Activated CD4-positive, alpha-beta T cell treated with anti-CD3 and anti-CD28 coated beads, Interleukin-2, amount 50 U/mL, for 16 hours (primary cell): Measurements from ENCODE around the gene GOLIM4.
A peak's percentile ranks its signal among the peaks of the same experiment; 100 is the strongest.
"Not testable (repeated sequence)": the region's sequence is repeated elsewhere in the genome, so short reads cannot be mapped to it uniquely, and the experiment has no call there.

Experiments used
- DNase-seq: peaks from one replicate; pipeline ENCODE4 v3.0.0-alpha.2; 2020

Gene GOLIM4, protein sequence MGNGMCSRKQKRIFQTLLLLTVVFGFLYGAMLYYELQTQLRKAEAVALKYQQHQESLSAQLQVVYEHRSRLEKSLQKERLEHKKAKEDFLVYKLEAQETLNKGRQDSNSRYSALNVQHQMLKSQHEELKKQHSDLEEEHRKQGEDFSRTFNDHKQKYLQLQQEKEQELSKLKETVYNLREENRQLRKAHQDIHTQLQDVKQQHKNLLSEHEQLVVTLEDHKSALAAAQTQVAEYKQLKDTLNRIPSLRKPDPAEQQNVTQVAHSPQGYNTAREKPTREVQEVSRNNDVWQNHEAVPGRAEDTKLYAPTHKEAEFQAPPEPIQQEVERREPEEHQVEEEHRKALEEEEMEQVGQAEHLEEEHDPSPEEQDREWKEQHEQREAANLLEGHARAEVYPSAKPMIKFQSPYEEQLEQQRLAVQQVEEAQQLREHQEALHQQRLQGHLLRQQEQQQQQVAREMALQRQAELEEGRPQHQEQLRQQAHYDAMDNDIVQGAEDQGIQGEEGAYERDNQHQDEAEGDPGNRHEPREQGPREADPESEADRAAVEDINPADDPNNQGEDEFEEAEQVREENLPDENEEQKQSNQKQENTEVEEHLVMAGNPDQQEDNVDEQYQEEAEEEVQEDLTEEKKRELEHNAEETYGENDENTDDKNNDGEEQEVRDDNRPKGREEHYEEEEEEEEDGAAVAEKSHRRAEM

DNA sequence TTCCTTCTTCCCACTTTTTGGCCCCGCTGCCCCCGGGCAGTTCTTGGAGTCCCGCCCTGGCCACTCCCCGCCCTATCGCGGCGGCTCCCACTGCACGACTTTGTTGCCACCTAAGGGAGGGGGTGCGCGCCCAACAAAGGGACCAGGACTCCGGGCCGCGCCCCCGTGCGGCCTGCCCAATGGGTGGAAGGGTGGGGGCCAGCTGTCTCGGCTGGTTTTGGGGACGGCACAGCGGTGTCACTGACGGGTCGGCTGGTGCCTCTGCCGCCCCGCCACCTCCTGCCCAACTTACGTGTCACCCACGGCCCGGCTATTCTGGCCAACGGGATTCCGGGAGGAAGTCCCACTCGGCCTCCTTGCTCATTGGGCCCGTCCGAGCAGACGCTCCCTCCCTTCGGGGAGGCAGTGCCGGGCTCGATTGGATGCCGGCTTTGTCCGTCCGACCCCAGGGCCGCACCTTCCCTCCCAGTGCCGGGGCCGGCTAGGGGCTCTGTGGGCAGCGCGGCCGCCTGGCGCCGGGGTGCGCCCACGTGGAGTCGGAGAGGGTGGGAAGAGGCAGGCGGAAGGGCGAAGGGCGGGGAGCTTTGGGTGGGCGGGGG is at the start of gene GOLIM4:
Gene GOLIM4 (minus strand): TSS at position 314 of the 599 bp plus-strand sequence. CDS start 639 bp downstream, outside the sequence.
- DNase-seq: peak; percentile 86

DNA sequence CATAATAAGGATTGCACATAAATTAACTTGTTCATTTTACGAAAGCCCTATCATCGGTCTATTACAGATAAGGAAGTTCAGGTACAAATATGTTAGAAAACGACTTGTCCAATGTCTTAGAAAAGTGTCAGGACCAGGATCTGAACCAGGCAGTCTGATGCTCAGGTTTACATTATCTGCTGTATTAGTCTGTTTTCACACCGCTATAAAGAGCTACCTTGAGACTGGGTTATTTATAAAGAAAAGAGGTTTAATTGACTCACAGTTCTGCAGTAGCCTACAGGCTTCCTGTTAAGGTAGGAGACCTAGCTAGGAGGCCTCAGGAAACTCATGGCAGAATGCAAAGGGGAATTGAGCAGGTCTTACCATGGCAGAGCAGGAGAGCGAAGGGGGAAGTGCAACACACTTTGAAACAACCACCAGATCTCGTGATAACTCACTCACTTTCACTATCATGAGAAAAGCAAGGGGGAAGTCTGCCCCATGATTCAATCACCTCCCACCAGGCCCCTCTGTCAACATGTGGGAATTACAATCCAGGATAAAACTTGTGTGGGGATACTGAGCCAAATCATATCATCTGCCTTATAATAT is 45.8 kb upstream of the GOLIM4 start:
- no peak for DNase-seq

DNA sequence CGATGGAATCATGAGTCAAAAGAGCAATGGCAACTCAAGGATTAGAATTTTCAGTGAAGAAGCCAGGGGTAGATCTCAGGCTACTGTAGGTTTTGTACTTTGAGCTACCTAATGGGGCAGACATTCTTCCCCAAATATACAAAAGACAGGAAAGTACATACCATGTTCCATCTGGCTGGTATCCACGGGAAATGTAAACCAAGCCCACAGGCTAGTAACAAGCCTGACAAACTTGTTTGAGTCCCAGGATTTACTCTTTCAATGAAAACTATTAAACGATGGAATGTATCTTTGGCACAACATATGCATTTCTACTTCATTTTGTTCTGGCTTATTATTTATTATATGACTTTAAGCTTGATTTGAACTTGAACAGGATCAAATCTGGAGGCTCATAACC is 44.2 kb upstream of the GOLIM4 start:
- no peak for DNase-seq

DNA sequence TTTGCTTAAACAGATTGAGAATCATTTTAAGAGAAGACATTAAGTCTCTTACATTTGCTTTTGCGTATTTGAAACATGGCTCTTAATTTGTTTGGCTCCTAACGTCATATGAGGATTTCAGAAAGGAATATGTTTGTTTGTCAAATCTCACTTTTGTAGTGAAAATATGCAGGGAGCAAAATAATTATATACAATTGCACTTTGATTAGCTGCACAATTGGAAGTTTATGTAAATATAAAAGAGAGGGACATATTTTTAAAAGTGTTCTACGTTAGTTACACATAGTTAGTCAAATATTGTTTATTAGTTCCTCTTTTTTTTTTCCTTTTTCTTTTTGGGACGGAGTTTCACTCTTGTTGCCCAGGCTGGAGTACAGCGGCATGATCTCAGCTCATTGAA is 42.7 kb upstream of the GOLIM4 start:
- DNase-seq: no peak

DNA sequence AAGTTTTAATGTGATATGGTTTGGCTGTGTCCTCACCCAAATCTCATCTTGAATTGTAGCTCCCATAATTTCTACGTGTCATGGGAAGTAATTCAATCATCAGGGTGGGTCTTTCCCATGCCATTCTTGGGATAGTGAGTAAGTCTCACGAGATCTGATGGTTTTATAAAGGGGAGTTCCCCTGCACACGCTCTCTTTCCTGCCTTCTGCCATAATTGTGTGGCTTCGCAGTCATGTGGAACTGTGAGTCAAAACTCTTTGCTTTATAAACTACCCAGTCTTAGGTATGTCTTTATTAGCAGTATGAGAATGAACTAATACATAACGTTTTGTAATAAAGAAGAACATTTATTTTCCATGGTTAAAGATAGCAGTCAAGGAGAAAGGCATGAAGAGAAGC is 39.2 kb upstream of the GOLIM4 start:
- no peak for DNase-seq

DNA sequence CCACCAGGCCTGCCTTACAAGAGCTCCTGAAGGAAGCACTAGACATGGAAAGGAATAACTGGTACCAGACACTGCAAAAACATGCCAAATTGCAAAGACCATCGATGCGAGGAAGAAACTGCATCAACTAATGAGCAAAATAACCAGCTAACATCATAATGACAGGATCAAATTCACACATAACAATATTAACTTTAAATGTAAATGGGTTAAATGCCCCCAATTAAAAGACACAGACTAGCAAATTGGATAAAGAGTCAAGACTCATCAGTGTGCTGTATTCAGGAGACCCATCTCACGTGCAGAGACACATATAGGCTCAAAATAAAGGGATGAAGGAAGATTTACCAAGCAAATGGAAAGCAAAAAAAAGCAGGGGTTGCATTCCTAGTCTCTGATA is 34.5 kb upstream of the GOLIM4 start:
- not testable (repeated sequence) for DNase-seq

DNA sequence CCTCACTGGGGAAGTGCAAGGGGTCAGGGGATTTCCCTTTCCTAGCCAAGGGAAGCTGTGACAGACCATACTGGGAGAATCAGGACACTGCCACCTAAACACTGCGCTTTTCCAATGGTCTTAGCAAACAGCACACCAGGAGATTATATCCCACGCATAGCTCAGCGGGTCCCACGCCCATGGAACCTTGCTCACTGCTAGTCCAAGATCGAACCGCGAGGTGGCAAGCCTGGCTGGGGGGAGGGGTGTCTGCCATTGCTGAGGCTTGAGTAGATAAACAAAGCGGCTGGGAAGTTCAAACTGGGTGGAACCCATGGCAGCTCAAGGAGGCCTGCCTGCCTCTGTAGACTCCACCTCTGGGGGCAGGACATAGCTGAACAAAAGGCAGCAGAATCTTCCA is 32.7 kb upstream of the GOLIM4 start:
- DNase-seq: not testable (repeated sequence)

DNA sequence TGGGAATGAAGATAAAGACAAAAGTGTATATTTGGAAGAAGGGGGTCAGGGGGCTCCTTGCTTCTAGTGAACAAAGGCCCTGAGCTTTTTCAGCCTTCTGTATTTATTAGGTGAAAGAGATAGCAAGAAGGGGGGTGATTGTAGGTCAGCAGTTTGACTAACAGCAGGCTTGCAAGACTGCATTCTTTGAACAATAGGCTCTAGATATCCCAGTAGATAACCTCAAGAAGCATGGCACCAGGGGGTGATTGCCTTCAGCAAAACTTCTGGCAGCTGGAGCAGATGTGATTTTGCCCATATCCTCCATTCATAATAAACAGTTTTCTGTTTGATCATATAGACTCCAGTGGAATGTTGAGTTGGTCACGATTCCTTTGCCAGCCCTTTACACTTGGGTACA is 31.7 kb upstream of the GOLIM4 start:
- DNase-seq: no peak

DNA sequence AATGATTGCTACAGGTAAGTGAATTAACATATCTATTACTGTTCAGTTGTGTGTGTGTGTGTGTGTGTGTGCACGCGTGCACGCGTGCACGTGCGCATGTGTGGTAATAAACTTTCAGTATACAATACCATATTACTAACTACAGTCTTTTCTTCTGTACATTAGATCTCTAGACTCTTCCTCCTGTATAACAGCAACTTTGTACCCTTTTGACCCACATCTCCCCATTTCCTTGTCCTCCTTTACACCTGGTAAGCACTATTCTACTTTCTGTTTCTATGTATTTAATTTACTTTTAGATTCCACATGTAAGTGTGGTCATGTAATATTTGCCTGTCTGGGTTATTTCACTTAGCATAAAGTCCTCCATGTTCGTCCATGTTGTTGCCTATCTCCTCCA is 29.1 kb upstream of the GOLIM4 start:
- DNase-seq: no peak

DNA sequence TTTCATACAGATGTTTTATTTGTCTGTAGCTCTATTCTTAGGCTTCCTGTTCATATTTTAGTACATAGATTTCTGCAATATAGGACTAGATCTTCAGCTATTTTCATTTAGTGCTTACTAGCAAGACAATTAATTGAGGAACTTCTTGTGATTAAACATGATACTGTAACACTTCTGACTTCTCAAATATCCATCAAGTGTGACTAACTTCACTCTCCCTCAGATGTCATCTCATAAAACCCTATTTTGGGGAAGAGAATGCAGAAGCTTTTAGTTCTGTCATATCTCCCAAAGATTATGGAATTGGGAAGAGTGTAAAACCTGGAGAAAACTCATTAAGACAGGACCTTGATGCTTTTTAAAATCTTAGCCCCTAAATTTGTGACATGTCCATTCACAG is 28.6 kb upstream of the GOLIM4 start:
- no peak for DNase-seq

DNA sequence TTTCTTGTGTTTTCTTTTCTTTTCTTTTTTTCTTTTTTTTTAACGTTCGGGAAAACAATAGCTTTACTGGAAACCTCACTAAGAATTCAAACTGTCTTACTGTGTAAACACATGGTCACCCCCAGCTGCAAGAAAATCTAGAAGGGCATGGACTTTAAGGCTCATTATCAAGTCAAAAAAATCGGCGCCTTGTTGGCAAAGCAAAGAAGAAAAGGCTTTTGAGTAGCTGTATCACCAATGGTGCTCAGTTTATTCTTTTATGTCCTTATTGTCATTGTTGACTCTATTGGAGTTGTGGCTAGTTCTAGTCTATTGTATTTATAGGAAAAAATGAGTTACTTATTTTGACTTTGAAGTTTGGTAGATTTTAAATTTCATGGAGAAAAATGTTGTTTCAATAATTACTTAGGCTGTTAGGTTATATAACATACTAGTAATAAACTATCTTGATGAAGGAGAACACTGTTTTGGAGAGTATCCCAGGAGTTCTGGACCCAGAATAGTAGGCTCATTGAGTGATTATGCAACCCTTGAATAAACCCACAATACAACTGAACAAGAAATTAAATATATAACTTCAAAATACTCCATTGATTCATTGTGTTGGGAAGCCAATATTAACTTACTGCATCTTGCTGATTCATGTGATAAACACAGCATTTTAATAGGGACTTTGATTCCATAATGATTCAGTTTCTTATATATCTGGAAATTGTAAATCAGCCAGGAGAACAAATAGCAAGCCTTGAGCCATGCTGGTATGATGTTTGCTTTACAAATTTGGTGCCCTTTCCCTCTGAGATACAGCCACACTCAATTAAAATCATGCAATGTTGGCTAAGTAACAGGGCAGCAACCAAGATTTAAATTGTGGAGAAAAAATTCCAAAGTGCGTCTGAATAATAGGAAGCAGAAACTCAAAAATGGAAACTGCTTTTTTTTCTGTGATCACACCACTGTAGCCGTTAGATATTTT is 27.8 kb upstream of the GOLIM4 start:
- DNase-seq: no peak

DNA sequence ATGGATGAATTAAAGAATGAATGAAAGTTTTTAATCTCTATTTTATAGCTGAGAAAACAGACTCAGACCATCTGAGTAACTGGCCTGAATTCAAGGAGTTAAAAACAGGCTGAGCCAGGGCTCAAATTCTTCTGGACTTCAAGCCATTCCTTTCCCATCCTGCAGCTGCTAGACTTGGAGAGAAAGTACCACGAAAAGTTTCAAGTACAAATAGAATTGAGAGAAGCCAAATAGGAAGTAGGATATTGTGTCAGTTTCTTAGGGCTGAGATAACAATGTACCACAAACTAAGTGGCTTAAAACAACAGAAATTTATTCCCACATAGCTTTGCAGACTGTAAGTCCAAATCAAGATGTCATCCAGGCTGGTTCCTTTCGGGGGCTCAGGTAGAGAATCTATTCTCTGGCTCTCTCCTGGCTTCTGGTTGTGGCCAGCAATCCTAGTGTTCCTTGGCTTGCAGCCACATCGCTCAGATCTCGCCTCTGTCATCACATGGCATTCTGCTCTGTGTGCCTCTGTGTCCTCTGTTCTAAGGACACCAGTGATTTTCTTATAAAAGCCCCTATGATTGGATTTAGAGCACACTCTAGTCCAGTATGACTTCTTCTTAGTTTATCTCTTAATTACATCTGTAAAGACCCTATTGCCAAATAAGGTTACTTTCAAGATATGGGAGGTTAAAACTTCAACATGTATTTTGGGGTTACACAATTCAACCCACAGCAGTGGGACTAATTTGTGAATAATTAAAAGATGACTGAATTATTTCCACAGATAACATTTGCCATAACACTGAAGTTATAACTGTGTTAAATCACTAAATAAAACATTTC is 25.7 kb upstream of the GOLIM4 start:
- DNase-seq: no peak

DNA sequence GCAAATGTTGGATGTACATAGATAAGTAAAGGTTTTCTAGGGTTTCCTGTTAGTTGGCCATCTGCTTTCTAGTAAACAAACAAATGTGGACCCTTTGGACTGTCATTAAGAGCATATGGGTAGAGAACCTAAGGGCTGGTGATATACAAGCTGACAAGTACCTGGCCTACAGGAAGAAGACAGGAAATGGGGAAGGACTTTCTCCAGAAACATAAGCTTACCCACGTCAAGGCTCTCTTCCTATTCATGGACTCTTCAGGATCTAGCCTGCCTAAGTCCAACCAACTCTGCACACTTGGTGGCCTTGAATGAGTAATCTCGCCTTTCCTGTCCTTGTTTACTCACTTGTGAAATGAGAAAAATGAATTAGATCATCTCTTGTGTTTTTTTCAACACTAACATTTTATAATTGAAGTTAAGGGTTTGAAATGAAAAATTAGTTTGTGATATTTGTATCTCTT is 22.2 kb upstream of the GOLIM4 start:
- no peak for DNase-seq

DNA sequence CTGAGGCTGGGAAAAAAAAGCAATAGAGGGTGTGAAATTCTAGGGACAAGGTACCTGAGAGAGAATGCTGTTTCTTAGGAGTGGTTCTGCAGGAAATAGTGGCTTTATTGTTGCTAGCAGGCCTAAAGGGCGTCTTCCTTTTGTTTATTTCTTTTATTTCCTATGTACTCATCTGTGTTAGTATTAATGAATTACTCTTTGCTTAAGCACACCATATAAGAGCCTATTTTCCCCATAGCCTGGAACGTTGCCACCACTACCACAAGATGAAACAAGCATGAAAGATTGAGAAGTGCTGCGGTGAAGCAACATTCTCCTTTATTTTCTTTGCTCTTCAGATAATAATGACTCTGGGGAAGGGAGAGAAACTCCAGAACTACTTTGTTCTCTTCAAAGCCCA is 21.3 kb upstream of the GOLIM4 start:
- no peak for DNase-seq

DNA sequence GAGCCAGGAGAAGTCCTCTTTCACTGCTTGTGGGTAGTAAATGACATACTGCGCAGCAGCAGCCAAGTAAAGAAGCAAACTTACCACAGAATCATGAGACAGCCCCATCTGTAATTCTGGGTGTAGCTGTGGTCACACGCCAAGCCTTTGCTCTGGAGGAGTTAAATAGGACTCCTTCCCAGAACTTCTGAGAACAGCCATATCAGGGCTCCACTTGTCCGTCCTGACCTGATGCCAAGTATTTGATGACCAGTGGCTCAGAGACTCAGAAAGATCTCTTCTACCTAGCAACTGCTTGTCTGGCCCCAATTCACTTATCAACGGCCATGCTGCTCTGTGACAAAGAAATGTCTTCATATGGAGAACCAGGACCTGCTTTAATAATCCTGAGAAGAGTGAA is 20.6 kb upstream of the GOLIM4 start:
- no peak for DNase-seq

DNA sequence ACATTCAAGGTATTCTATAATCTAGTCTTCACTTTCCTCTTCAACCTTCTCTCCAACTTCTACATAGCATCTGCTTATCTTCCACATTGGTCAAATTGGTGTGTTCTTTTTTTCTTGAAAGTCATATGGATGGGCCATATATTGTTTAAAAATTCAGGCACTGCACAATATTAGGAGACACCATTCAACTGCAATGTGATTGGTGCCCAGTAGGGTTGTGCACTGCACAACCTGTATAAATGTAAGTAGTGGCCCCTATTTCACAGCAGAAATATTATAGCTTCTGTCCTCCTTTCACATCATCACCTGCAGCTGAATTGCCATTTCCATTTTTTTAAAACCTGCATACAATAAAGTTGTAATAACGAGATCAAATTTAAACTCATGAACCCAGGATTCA is 18.1 kb upstream of the GOLIM4 start:
- DNase-seq: no peak

DNA sequence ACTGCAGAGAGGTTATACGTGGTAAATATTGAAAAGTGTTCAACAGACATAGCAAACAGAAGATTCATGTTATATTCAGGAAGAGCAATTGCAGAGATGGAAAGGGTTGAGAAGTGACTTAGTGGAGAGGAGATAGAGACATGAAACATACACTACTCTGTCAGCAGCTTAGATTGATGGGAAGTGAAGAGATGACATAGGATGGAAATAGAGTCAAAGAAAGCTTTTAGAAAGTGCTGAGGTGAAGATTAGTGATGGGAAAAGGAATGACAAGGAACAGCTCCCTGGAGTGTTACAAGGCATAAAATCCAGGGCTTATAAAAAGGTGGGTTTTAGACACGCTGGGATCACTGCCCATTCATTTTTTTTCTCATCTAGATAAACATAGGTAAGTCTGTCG is 17.2 kb upstream of the GOLIM4 start:
- no peak for DNase-seq

DNA sequence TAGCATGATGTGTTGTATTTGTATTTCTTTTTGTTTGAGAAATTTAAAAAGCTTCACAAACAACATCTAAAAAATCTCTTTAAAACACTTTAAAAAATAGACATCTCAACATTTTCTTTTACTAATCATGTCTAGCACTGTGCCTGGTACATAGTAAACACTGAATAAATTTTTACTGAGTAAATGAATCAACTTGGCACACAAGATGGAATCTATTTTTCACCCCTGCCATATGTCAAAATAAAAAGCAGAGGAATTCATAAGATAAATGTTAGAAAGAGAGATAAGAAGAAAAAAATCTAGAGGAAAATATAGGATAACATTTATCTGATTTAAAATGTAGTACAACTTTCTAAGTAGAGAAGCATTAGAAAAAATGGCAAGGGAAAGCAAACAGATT is 8.6 kb upstream of the GOLIM4 start:
- DNase-seq: no peak

DNA sequence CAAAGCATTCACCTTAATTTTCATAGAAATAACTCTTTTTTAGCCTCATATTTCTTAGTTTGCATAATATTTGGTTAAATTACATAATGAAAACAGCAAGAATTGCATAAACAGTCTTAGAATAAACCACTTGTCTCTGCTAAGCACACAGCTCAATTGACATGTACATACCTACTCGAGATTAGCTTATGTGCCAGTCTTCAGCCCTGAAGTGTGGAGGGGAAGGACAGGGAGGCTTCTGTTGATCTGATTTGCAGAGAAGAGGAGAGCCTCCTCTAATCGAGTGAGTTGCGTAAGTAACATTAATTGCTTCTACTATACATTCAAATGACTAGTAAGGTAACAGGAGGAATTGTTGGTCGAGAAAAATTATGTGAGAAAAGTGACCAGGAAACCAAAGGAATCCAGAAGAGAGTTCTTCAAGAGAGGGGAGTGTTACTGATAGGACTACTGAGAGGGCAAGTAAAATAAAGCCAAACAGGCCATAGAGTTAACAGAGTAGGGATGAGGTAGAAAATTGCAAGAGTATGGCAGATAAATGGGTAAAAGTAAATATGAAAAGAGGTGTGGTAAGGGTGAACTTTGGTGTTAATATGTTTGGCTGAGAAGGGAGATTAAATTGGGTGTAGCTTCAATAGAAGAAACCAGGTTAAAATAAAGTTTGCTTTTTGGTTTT is 7.1 kb upstream of the GOLIM4 start:
- DNase-seq: no peak

DNA sequence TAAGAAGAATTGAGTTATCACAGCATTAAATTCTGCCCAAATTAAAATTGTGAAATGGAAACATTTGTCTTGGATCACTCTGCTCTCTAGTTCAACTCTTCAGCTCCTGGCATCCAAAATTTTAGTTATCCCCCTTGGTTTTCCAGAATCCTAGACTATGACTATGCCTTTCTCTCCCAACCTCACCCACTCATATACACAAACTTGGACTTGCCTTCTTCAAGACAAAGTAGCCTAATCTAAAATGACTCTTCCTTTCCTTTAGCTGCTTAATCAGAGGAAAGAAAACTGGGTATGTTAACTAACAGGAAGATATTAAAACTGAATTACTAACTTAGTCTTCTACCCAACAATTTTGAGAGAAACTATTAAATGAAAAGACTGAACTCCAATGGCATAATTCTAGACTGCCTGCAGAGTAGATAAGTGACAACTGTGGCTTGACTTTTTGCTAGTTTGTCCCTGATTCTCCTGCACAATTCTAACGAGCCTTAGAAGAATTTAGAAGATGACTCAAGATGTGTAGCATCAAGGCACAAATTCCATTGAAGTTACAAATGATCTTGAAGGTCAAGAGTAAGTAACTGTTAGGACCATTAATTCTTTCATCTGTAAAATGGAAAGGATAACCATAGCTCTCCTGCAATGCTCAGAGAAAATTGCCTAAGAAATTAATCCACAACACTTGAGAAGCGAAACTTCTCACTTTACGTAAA is 5.2 kb upstream of the GOLIM4 start:
- DNase-seq: no peak
